Activated effector memory CD4-positive, alpha-beta T cell treated with Interleukin-2 at 50 U/mL for 16 hours (primary cell): ENCODE measurements around the gene SUSD4.

ENCODE experiments used
- DNase-seq: peaks from one replicate; pipeline ENCODE4 v3.0.0-alpha.2; 2020

SUSD4 gene

GRCh38 chr1:223227031-223227430 is 136.9 kb downstream of the SUSD4 start:
- no peak for DNase-seq

- no peak for DNase-seq
Measured at GRCh38 chr1:223226271-223226670, 137.7 kb downstream of the SUSD4 start.

GRCh38 chr1:223225481-223225880 is 138.5 kb downstream of the SUSD4 start:
- DNase-seq: no peak

GRCh38 chr1:223225061-223225460 is 138.9 kb downstream of the SUSD4 start:
- no peak for DNase-seq

GRCh38 chr1:223224465-223224864 is 139.5 kb downstream of the SUSD4 start:
- no peak for DNase-seq

GRCh38 chr1:223223091-223223995 is 140.6 kb downstream of the SUSD4 start:
- DNase-seq: no peak

GRCh38 chr1:223222377-223222776 is 141.6 kb downstream of the SUSD4 start:
- no peak for DNase-seq

GRCh38 chr1:223221686-223222085 is 142.3 kb downstream of the SUSD4 start:
- DNase-seq: no peak

GRCh38 chr1:223219846-223220610 is 143.9 kb downstream of the SUSD4 start:
- DNase-seq: no peak

GRCh38 chr1:223219318-223219635 is 144.7 kb downstream of the SUSD4 start:
- no peak for DNase-seq

GRCh38 chr1:223217781-223218180 is 146.2 kb downstream of the SUSD4 start:
- DNase-seq: no peak

GRCh38 chr1:223216531-223217205 is 147.3 kb downstream of the SUSD4 start:
- DNase-seq: no peak

GRCh38 chr1:223216074-223216473 is 147.9 kb downstream of the SUSD4 start:
- no peak for DNase-seq

GRCh38 chr1:223215026-223215425 is 148.9 kb downstream of the SUSD4 start:
- no peak for DNase-seq

- DNase-seq: no peak
Measured at GRCh38 chr1:223214261-223214807, 149.6 kb downstream of the SUSD4 start.

- DNase-seq: no peak
Measured at GRCh38 chr1:223212441-223212840, 151.5 kb downstream of the SUSD4 start.

- no peak for DNase-seq
Measured at GRCh38 chr1:223211323-223211985, 152.5 kb downstream of the SUSD4 start.

- DNase-seq: no peak
Measured at GRCh38 chr1:223210788-223211120, 153.2 kb downstream of the SUSD4 start.

- no peak for DNase-seq
Measured at GRCh38 chr1:223209992-223210787, 153.8 kb downstream of the SUSD4 start.

- DNase-seq: no peak
Measured at GRCh38 chr1:223209293-223209898, 154.6 kb downstream of the SUSD4 start.
